Measurements from ENCODE around the gene ACSL1. TPM values are rescaled to one million over a fixed set of nuclear protein-coding genes. Genes with fewer than 3 reads are reported as not detected.

The ACSL1 gene
- total RNA-seq, 1 donor: 57.5 TPM

- no peaks in the 10 kb centered on the region for H3K36me3 ChIP-seq (ENCODE audit: insufficient read depth, low read length)
- H2AFZ ChIP-seq (ENCODE audit: low read length): no peak overlapping the region
- no peaks in the 10 kb centered on the region for H3K9me3 ChIP-seq (ENCODE audit: low read depth, low read length)
- TF ChIP-seq, protein P1, sequence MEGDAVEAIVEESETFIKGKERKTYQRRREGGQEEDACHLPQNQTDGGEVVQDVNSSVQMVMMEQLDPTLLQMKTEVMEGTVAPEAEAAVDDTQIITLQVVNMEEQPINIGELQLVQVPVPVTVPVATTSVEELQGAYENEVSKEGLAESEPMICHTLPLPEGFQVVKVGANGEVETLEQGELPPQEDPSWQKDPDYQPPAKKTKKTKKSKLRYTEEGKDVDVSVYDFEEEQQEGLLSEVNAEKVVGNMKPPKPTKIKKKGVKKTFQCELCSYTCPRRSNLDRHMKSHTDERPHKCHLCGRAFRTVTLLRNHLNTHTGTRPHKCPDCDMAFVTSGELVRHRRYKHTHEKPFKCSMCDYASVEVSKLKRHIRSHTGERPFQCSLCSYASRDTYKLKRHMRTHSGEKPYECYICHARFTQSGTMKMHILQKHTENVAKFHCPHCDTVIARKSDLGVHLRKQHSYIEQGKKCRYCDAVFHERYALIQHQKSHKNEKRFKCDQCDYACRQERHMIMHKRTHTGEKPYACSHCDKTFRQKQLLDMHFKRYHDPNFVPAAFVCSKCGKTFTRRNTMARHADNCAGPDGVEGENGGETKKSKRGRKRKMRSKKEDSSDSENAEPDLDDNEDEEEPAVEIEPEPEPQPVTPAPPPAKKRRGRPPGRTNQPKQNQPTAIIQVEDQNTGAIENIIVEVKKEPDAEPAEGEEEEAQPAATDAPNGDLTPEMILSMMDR (IDR thresholded peaks at IDR 0.05; ENCODE audit: extremely low read depth, low read depth, low read length): no peak
- H3K4me3 ChIP-seq (ENCODE audit: insufficient read depth, low read length): no peak overlapping the region
- H3K27ac ChIP-seq (ENCODE audit: low read depth, low read length): no peak overlapping the region
- peaks cover 7% of the 10 kb centered on the region for H4K20me1 ChIP-seq (ENCODE audit: insufficient read depth, low read length)
- peaks cover 32% of the 10 kb centered on the region for H3K79me2 ChIP-seq (ENCODE audit: insufficient read depth, low read length)
- H3K27me3 ChIP-seq (ENCODE audit: insufficient read depth, low read length): no peaks in the 10 kb centered on the region
- H3K4me1 ChIP-seq (ENCODE audit: insufficient read depth, low read length): peaks cover 27% of the 10 kb centered on the region
- no peak for DNase-seq (ENCODE audit: insufficient read length, low spot score, missing footprints)
- no peak overlapping the region for H3K4me2 ChIP-seq (ENCODE audit: insufficient read depth, low read length)
These were observed 22.6 kb downstream of the ACSL1 start for GRCh38 chr4:184803133-184803532.

- peaks cover 22% of the 10 kb centered on the region for H3K4me1 ChIP-seq (ENCODE audit: insufficient read depth, low read length)
- H3K9me3 ChIP-seq (ENCODE audit: low read depth, low read length): no peaks in the 10 kb centered on the region
- H3K79me2 ChIP-seq (ENCODE audit: insufficient read depth, low read length): peaks cover 27% of the 10 kb centered on the region
- no peaks in the 10 kb centered on the region for H3K36me3 ChIP-seq (ENCODE audit: insufficient read depth, low read length)
- no peak overlapping the region for H3K4me3 ChIP-seq (ENCODE audit: insufficient read depth, low read length)
- TF ChIP-seq, protein P1 (IDR thresholded peaks at IDR 0.05; ENCODE audit: extremely low read depth, low read depth, low read length): no peak
- peak; percentile 66 for DNase-seq (ENCODE audit: insufficient read length, low spot score, missing footprints)
- H3K27me3 ChIP-seq (ENCODE audit: insufficient read depth, low read length): no peaks in the 10 kb centered on the region
- H4K20me1 ChIP-seq (ENCODE audit: insufficient read depth, low read length): peaks cover 4% of the 10 kb centered on the region
- H3K4me2 ChIP-seq (ENCODE audit: insufficient read depth, low read length): peak overlapping the region; percentile 62
- H3K27ac ChIP-seq (ENCODE audit: low read depth, low read length): no peak overlapping the region
- H2AFZ ChIP-seq (ENCODE audit: low read length): no peak overlapping the region
These were observed 23.1 kb downstream of the ACSL1 start for GRCh38 chr4:184802697-184803015.

- peaks cover 4% of the 10 kb centered on the region for H4K20me1 ChIP-seq (ENCODE audit: insufficient read depth, low read length)
- no peaks in the 10 kb centered on the region for H3K9me3 ChIP-seq (ENCODE audit: low read depth, low read length)
- TF ChIP-seq, protein P1 (IDR thresholded peaks at IDR 0.05; ENCODE audit: extremely low read depth, low read depth, low read length): no peak
- peak overlapping the region; percentile 43 for H3K27ac ChIP-seq (ENCODE audit: low read depth, low read length)
- H3K4me1 ChIP-seq (ENCODE audit: insufficient read depth, low read length): peaks cover 21% of the 10 kb centered on the region
- H3K4me3 ChIP-seq (ENCODE audit: insufficient read depth, low read length): no peak overlapping the region
- H2AFZ ChIP-seq (ENCODE audit: low read length): no peak overlapping the region
- no peaks in the 10 kb centered on the region for H3K36me3 ChIP-seq (ENCODE audit: insufficient read depth, low read length)
- peak overlapping the region; percentile 62 for H3K4me2 ChIP-seq (ENCODE audit: insufficient read depth, low read length)
- DNase-seq (ENCODE audit: insufficient read length, low spot score, missing footprints): peak; percentile 91
- H3K79me2 ChIP-seq (ENCODE audit: insufficient read depth, low read length): peaks cover 22% of the 10 kb centered on the region
- no peaks in the 10 kb centered on the region for H3K27me3 ChIP-seq (ENCODE audit: insufficient read depth, low read length)
These were observed 23.7 kb downstream of the ACSL1 start for GRCh38 chr4:184801781-184802696.

DNA sequence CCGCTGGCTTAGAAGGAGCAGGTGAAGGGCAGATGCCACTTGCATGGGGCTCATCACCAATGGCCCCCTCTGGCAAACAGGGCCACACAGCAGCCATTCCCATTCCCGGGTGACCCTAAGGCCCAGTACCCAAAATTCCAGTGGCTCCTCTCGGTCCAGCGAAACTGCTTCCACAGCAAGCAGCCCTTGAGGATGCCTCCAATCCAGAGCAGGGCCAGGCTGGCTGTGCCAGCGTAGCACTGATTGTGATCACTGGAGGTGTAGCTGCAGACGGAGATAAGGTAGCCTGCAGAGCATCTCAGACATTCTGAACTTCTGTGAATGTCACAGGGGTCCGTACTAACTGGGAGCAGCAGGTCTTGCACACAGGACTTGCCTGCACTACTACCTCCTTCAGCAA is 27.3 kb downstream of the ACSL1 start:
- H3K36me3 ChIP-seq (ENCODE audit: insufficient read depth, low read length): no peaks in the 10 kb centered on the region
- peaks cover 24% of the 10 kb centered on the region for H3K4me1 ChIP-seq (ENCODE audit: insufficient read depth, low read length)
- H3K4me3 ChIP-seq (ENCODE audit: insufficient read depth, low read length): no peak overlapping the region
- no peaks in the 10 kb centered on the region for H3K27me3 ChIP-seq (ENCODE audit: insufficient read depth, low read length)
- H3K9me3 ChIP-seq (ENCODE audit: low read depth, low read length): no peaks in the 10 kb centered on the region
- no peak overlapping the region for H2AFZ ChIP-seq (ENCODE audit: low read length)
- no peak overlapping the region for H3K4me2 ChIP-seq (ENCODE audit: insufficient read depth, low read length)
- no peak for DNase-seq (ENCODE audit: insufficient read length, low spot score, missing footprints)
- no peak overlapping the region for H3K27ac ChIP-seq (ENCODE audit: low read depth, low read length)
- TF ChIP-seq, protein P1 (IDR thresholded peaks at IDR 0.05; ENCODE audit: extremely low read depth, low read depth, low read length): no peak
- H3K79me2 ChIP-seq (ENCODE audit: insufficient read depth, low read length): peaks cover 5% of the 10 kb centered on the region
- peaks cover 6% of the 10 kb centered on the region for H4K20me1 ChIP-seq (ENCODE audit: insufficient read depth, low read length)
